Glutamatergic neuron (in vitro differentiated cells): ENCODE results near the gene HS3ST6. TPM values are rescaled to one million over a fixed set of nuclear protein-coding genes. Genes with fewer than 3 reads are reported as not detected.
A peak's percentile ranks its signal among the peaks of the same experiment; 100 is the strongest.

Source experiments
- DNase-seq: peaks from one replicate; pipeline ENCODE4 v3.0.0; 2022
- H3K27ac Mint-ChIP-seq: one replicate; pipeline ENCODE4 v1.8.0; 2020; ENCODE audit warnings: mild to moderate bottlenecking, mixed read lengths, inconsistent platforms; ENCODE audit not compliant: unreplicated experiment
- H3K27me3 Mint-ChIP-seq: one replicate; pipeline ENCODE4 v1.8.0; 2020; ENCODE audit warnings: mild to moderate bottlenecking, moderate library complexity, mixed read lengths, inconsistent platforms; ENCODE audit not compliant: unreplicated experiment
- H3K36me3 Mint-ChIP-seq: one replicate; pipeline ENCODE4 v1.8.0; 2020; ENCODE audit warnings: mild to moderate bottlenecking, mixed read lengths, inconsistent platforms; ENCODE audit not compliant: unreplicated experiment
- H3K4me1 Mint-ChIP-seq: one replicate; pipeline ENCODE4 v1.8.0; 2020; ENCODE audit warnings: mild to moderate bottlenecking, low read depth, mixed read lengths, inconsistent platforms; ENCODE audit not compliant: unreplicated experiment
- H3K4me3 Mint-ChIP-seq: one replicate; pipeline ENCODE4 v1.8.0; 2020; ENCODE audit warnings: mild to moderate bottlenecking, mixed read lengths, inconsistent platforms; ENCODE audit not compliant: unreplicated experiment
- H3K9me3 Mint-ChIP-seq: one replicate; pipeline ENCODE4 v1.8.0; 2020; ENCODE audit warnings: mild to moderate bottlenecking, moderate library complexity, mixed read lengths, inconsistent platforms; ENCODE audit not compliant: unreplicated experiment
- CTCF ChIP-seq: fragments of 200-600 bp; sonication (generic); IDR thresholded peaks from one replicate; pipeline ENCODE4 v1.5.0; 2021; ENCODE audit not compliant: partially characterized antibody, unreplicated experiment
- total RNA-seq: library from RNA; stranded (reverse); fragmentation: NEBNext Ultra II Directional; extraction: Animal tissue kit (Norgen Biotek cat#: 25700); gene quantifications from one replicate; pipeline ENCODE4 v1.2.1, GENCODE V29; 2021; ENCODE audit not compliant: unreplicated experiment

HS3ST6 gene
- total RNA-seq, 1 donor from 2014 or later: 7.8 TPM

- Mint-ChIP-seq H3K27me3 (peaks cover 4% of the 10 kb centered on the region), H3K4me1 (peaks cover 6% of the 10 kb centered on the region), H3K27ac (no peak overlapping the region), H3K9me3 (peaks cover 4% of the 10 kb centered on the region), H3K4me3 (no peak overlapping the region), H3K36me3 (no peaks in the 10 kb centered on the region)
- no peak for TF ChIP-seq CTCF
- no peak for DNase-seq
Measured at GRCh38 chr16:1930338-1930720, 12.1 kb upstream of the HS3ST6 start.

GRCh38 chr16:1929578-1930337 lies 11.5 kb upstream of the HS3ST6 start:
- peak; percentile 99 for TF ChIP-seq CTCF
- no peak overlapping the region for H3K4me3 Mint-ChIP-seq
- H3K9me3 Mint-ChIP-seq: peaks cover 6% of the 10 kb centered on the region
- DNase-seq: peak; percentile 97
- H3K36me3 Mint-ChIP-seq: no peaks in the 10 kb centered on the region
- peaks cover 8% of the 10 kb centered on the region for H3K4me1 Mint-ChIP-seq
- H3K27me3 Mint-ChIP-seq: peaks cover 4% of the 10 kb centered on the region
- H3K27ac Mint-ChIP-seq: no peak overlapping the region

- DNase-seq: no peak
- Mint-ChIP-seq H3K4me1 (peaks cover 11% of the 10 kb centered on the region), H3K27ac (no peak overlapping the region)
Measured at GRCh38 chr16:1929105-1929504, 10.9 kb upstream of the HS3ST6 start.

GRCh38 chr16:1926271-1926670 lies 8.1 kb upstream of the HS3ST6 start:
- no peak overlapping the region for H3K4me3 Mint-ChIP-seq
- peaks cover 7% of the 10 kb centered on the region for H3K9me3 Mint-ChIP-seq
- DNase-seq: no peak
- H3K27me3 Mint-ChIP-seq: peaks cover 7% of the 10 kb centered on the region
- H3K36me3 Mint-ChIP-seq: no peaks in the 10 kb centered on the region
- no peak for TF ChIP-seq CTCF
- peaks cover 12% of the 10 kb centered on the region for H3K4me1 Mint-ChIP-seq
- no peak overlapping the region for H3K27ac Mint-ChIP-seq

More at GRCh38 chr16:1929105-1929504, 10.9 kb upstream of the HS3ST6 start:
- no peak for TF ChIP-seq CTCF
- Mint-ChIP-seq H3K27me3 (peaks cover 4% of the 10 kb centered on the region), H3K9me3 (peaks cover 6% of the 10 kb centered on the region), H3K4me3 (peak overlapping the region; percentile 81), H3K36me3 (no peaks in the 10 kb centered on the region)

GRCh38 chr16:1924095-1924494 lies 5.9 kb upstream of the HS3ST6 start:
- TF ChIP-seq CTCF: no peak
- Mint-ChIP-seq H3K27ac (no peak overlapping the region), H3K4me1 (peaks cover 20% of the 10 kb centered on the region), H3K27me3 (peaks cover 9% of the 10 kb centered on the region), H3K4me3 (no peak overlapping the region), H3K9me3 (peaks cover 14% of the 10 kb centered on the region), H3K36me3 (no peaks in the 10 kb centered on the region)
- DNase-seq: no peak
